GM23248 (cell line): Measurements from ENCODE around the gene MAP3K19.

Experiments used
- EZH2 ChIP-seq: fragments of 200-600 bp; sonication (generic); IDR thresholded peaks from 2 replicates; pipeline ENCODE4 v1.6.1; 2018; ENCODE audit warnings: antibody characterized with exemption, mild to moderate bottlenecking; ENCODE audit not compliant: insufficient read depth, poor library complexity, severe bottlenecking
- EZH2phosphoT487 ChIP-seq: fragments of 200-600 bp; sonication (generic); IDR thresholded peaks from 2 replicates; pipeline ENCODE4 v1.6.1; 2018; ENCODE audit warnings: antibody characterized with exemption, moderate library complexity, mild to moderate bottlenecking, low read depth; ENCODE audit not compliant: insufficient read depth

- TF ChIP-seq EZH2phosphoT487 (no peak), EZH2 (no peak)
Observed at GRCh38 chr2:135059577-135059976, 12.3 kb upstream of the MAP3K19 start.
